HG03159 (cell line): ENCODE results near the gene GPC4.
"Not testable (repeated sequence)": the region's sequence is repeated elsewhere in the genome, so short reads cannot be mapped to it uniquely, and the experiment has no call there.

Experiments used
- ATAC-seq: cut with Tn5 transposase; IDR thresholded peaks from one replicate; pipeline ENCODE4 v1.9.1; 2021; ENCODE audit warnings: mild to moderate bottlenecking, moderate library complexity; ENCODE audit not compliant: unreplicated experiment

GPC4 gene

GRCh38 chrX:133369065-133369464, 46.2 kb downstream of the GPC4 start:
- ATAC-seq, result no peak

- ATAC-seq, result no peak
These were observed 48.6 kb downstream of the GPC4 start for GRCh38 chrX:133366735-133367134.

GRCh38 chrX:133365871-133366611, 49.2 kb downstream of the GPC4 start:
- no peak for ATAC-seq

DNA sequence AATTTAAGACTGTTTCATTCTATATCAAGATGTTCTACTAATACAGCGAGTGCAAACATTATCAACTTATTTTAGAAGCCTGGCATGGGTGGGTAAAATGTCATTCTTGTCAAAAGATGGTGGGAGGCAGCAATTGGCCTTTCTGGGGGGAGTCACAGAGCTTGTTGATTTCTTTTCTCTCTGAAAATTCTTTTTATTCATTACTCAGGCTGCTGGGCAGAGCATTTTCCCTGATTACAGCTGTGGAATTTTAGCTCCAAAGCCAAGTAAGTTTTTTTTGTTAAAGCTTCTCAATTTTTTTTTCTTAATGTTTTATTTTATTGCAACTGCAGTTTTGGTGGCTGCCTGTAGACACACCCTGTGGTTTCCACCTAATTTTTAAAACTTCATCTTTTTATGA, 50.4 kb downstream of the GPC4 start:
- no peak for ATAC-seq

GRCh38 chrX:133364196-133364595, 51.1 kb downstream of the GPC4 start:
- no peak for ATAC-seq

- ATAC-seq, result no peak
These were observed 52.8 kb downstream of the GPC4 start for GRCh38 chrX:133362538-133362937.

- ATAC-seq, result no peak
These were observed 55.8 kb downstream of the GPC4 start for GRCh38 chrX:133359466-133359865.

DNA sequence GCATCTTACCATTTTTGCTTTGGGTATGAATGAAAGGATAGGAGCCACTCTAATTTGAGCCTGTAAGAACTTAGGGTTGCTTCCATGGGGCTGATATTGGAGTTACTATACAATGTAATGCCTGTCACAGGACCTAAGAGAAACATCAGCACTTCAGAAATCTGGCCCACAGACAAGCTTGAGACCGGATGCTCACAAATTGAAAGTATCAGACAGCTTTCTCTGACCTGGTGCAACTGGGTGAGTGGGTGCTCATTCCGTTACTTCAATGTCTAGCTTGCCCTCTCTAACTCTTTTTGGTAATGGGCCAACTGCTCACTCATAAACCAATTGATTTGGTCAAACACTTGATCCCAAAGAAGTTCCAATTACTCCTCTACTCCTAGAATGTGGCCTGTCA, 62.1 kb downstream of the GPC4 start:
- no peak for ATAC-seq

GRCh38 chrX:133350751-133351150, 64.5 kb downstream of the GPC4 start:
- ATAC-seq, result no peak

DNA sequence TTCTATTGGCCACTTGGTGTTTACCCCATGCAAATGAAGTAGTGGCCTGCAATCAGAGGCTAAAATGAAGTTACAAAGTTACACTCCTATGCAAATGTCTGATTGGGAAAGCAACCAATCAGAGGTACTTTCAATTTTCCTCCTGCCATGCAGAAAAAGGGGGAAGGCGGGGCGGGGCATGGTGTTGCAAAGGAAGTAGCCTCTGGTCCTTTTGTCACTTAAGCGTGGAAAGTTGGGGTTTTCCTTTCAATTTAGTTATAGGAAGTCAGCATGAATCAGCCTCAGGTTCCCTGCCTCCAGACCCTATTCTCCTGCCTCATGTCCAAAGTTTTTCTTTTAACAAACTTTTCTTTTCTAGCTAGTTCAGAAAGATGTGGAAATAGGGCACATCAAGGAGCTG, 69.3 kb downstream of the GPC4 start:
- ATAC-seq, result no peak

- no peak for ATAC-seq
These were observed 75.7 kb downstream of the GPC4 start for GRCh38 chrX:133339566-133339965.

DNA sequence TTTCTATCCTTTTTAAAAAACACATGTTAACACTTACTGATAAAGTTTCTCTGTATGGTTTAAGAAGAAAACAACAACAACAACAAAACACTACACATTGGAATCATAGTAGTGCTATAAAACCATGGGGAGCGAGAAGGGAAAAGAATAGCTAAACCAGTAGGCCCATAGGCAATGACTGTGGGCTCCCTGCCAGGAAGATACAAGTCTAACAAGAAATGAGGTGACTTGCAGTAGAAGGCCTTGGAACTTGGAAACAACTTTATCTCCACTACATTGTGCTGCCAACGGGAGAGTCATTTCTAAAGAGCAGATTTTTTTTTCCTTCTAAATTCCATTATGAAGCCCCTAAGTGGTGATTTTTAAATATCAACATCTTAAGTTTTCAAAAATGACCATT, 78.0 kb downstream of the GPC4 start:
- no peak for ATAC-seq

DNA sequence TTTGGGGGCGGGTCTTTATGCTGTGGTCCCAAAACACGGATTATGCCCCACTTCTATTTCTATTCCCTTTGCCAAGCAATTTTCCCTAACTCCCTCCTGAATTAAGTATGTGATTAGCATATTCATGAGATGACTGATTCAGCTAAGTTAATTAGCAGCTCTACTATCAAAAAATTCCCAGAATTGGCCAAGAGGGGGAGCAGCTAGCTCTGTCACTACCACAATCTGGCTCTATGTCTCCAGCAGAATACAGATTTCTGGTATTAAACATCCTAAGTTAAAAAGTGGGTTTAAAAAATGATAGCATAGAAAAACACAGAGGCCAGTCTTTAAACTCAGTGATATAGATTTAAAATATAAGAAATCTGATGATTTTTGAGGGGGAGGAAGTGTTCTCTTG, 80.3 kb downstream of the GPC4 start:
- no peak for ATAC-seq

DNA sequence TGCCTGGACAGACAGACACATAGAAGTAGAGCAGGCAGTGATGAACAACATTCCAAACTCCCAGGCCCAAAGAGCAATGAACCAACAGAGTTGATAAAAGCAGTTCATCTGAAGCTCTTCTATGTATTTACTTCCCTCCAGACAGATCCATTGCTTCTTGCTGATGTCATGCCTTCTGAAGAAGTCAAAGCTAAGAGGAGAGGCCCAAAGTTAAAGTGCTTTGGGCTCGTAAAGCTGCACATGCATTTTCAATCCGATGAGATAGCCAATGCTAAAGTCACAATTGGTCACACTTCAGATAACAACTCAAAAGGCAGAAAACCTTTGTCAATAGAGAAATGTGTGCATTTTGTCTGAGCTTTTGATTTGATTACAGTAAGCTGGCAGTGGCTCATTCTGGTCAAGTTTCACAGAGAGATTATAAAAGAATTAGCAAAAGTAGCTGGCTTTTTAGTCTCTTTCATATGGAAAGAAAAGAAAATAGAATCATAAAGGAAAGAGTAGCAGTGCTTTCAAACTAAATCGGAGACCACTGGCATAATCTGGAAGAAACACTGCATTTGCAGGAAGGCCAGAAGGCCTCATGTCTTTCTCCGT, 82.0 kb downstream of the GPC4 start:
- no peak for ATAC-seq

DNA sequence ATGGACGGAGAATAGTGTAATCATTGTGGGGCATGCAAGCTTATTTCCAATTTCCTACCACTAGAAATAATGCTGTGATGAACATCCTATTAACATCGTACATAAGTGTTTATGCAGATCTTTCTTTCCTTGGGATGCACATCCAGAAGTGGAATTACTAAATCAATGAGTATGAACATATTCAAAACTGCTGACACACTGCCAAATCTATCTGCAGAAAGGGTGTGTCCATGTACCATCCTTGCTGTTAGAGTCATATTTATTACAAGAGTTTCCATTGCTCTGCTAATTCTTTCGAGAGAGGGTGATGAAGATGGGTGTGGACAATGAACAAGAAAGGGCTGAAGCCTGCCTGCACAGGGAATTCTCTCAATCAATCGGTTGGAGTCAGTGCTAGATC, 82.6 kb downstream of the GPC4 start:
- no peak for ATAC-seq

- ATAC-seq, result no peak
These were observed 84.3 kb downstream of the GPC4 start for GRCh38 chrX:133330956-133331355.

DNA sequence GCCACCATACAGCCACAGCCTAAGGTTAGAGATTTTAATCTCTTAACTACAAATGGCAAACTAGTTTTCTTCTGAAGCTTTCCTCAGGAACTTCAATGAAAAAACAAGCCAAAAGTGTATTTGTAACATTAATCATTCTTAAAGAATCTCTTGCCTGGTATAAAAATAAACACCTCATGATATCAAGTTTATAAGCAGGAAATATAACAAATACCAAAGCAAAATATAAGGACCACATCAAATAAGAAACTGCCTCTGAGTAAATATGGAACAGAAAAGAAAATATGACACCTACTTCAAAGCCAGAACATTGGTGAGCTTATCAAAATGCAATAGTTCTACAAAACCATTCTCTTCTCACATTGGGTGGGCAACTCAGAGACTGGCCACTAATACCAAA, 89.9 kb downstream of the GPC4 start:
- ATAC-seq, result no peak

DNA sequence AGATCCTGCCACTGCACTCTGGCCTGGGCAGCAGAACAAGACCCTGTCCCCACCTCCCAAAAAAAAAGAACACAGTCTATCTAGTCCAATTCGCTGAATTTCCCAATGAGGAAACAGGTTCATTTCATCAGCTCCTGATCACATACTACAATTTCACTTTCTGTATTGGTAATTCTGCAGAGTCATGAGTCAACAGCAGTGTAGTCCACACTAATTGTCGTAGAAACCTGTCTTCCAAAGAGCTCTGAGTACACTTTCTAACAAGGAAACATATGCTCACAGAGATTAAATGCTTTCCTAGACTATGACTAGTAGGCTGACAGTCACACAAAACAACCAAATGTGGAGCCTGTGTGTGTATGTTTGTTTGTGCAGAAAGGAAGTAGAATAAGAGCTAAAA, 91.9 kb downstream of the GPC4 start:
- ATAC-seq, result no peak

GRCh38 chrX:133322269-133322668, 93.0 kb downstream of the GPC4 start:
- ATAC-seq, result not testable (repeated sequence)

DNA sequence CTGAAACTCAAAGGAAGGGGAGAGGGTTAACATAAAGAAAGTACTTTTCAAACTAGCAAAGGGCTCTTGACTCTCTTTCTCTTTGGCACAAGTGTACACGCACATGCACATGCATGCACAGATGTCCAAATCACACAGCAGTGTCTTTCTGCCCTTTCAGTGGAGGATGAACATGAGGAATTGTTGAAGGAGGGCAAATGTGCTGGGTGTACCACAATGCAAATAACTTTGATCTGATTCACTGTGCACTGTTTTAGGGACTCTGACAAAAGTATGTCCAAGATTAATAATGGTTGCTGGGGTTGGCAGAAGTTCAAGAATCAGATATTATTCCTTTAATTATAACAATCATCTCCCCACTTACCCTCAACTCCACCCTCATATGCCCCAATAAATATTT, 93.8 kb downstream of the GPC4 start:
- no peak for ATAC-seq

DNA sequence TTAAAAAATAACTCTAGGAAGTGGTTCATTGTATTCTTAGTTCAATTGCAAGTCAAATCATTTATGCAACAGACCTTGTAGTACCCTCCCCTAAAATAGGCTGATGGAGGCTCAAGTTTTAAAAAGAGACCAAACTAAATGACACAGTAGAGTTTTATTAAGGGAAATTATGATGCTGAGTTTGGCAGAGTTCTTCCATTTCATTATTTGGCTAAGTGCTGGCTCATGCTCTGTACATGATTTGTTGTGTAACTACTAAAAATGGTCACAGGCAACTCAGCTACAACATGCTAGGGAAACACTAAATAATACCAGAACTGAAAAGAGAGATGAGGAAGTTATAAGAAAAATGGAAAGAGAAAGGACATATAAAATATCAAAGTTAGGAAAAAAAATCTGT, 101.0 kb downstream of the GPC4 start:
- no peak for ATAC-seq

GRCh38 chrX:133308499-133308897, 106.8 kb downstream of the GPC4 start:
- ATAC-seq, result no peak
